ENCODE results near the gene JPT1.
"Not testable (repeated sequence)": the region's sequence is repeated elsewhere in the genome, so short reads cannot be mapped to it uniquely, and the experiment has no call there.

DNA sequence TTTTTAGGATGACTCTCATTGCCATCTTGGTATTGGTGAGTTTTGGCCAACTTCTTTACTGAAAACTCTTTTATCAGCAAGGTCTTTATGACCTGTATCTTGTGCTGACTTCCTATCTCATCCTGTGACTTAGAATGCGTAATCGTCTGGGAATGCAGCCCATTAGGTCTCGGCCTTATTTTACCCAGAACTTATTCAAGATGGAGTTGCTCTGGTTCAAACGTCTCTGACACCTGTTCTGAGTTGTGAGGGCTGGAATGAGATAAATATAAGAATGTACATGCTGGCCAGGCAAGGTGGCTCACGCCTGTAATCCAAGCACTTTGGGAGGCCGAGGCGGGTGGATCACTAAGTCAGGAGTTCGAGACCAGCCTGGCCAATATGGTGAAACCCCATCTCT, 4.2 kb upstream of the JPT1 start:
- TF ChIP-seq, protein P1, sequence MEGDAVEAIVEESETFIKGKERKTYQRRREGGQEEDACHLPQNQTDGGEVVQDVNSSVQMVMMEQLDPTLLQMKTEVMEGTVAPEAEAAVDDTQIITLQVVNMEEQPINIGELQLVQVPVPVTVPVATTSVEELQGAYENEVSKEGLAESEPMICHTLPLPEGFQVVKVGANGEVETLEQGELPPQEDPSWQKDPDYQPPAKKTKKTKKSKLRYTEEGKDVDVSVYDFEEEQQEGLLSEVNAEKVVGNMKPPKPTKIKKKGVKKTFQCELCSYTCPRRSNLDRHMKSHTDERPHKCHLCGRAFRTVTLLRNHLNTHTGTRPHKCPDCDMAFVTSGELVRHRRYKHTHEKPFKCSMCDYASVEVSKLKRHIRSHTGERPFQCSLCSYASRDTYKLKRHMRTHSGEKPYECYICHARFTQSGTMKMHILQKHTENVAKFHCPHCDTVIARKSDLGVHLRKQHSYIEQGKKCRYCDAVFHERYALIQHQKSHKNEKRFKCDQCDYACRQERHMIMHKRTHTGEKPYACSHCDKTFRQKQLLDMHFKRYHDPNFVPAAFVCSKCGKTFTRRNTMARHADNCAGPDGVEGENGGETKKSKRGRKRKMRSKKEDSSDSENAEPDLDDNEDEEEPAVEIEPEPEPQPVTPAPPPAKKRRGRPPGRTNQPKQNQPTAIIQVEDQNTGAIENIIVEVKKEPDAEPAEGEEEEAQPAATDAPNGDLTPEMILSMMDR (IDR thresholded peaks at IDR 0.05), result not testable (repeated sequence)
- TF ChIP-seq POLR2A (IDR thresholded peaks at IDR 0.05), result not testable (repeated sequence)
